ENCODE results near the gene CHST7. TPM values are rescaled to one million over a fixed set of nuclear protein-coding genes. Genes with fewer than 3 reads are reported as not detected.

CHST7 gene
- total RNA-seq, 1 experiment from 2014 or later: 6.1 TPM

DNA sequence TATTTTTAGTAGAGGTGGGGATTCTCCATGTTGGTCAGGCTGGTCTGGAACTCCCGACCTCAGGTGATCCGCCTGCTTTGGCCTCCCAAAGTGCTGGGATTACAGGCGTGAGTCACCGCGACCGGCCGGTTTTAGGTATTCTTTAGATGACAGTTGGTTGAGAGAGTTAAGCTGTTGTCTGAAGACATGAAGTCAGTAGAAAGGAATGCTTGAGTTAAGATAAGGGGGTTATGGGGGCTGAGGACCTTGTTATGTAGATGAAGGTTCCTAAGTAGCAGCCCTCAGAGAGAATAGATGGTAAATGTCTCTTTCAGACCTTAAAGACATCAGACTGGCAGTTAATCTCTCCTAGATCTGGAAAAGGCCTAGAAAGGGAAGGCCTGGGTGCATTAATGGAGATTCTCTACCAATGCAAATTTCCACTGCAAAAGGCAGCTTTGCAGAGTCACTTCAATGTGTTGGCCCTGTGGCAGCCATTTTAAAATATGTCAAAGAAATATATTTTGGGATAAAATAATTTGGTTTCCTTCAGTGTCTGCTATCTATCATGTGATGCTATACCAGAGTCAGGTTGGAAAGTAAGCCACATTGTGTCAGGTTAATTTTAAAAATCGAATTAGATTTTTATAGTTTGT lies 22.0 kb upstream of the CHST7 start:
- Histone ChIP-seq H3K27me3 (ENCODE audit: control insufficient read depth, insufficient read depth, low read length) (no peaks in the 10 kb centered on the region), H3K27ac (ENCODE audit: low read length) (no peak overlapping the region), H3K4me3 (ENCODE audit: low read depth in 2 of 2, low read length in 2 of 2) (no peak overlapping the region), H3K4me1 (ENCODE audit: control insufficient read depth, insufficient read depth, low read length) (peaks cover 12% of the 10 kb centered on the region), H3K9me3 (ENCODE audit: control insufficient read depth, insufficient read depth, low read depth, low read length) (no peaks in the 10 kb centered on the region), H3K36me3 (ENCODE audit: control insufficient read depth, insufficient read depth, low read length) (no peaks in the 10 kb centered on the region; the same call in 1 of the 2 replicates)
- in situ Hi-C loops (cut with HindIII; ENCODE audit: low pct_unique_long_range_greater_than_20kb, low sequenced_read_pairs): no loop called here
- DNase-seq (ENCODE audit: low read depth, low spot score): no peak
- no TSS peak for BruUV-seq (replicated peaks)
- intact Hi-C loops (cut with micrococcal nuclease; ENCODE audit: unreplicated experiment): loop anchor here (10.0 kb wide), 1 partner anchor 243 kb away; no protein-coding TSS in a partner anchor
- ATAC-seq: peak; percentile 50; the same call in 1 of the 2 replicates
- ChIA-PET POLR2A (no interaction called here), CTCF (no interaction called here)
- TF ChIP-seq SIN3A (IDR thresholded peaks at IDR 0.05; ENCODE audit: borderline replicate concordance, insufficient read depth, low read depth, low read length): no peak

- no peak overlapping the region for H3K4me3 ChIP-seq (ENCODE audit: low read depth in 2 of 2, low read length in 2 of 2)
- H3K27me3 ChIP-seq (ENCODE audit: control insufficient read depth, insufficient read depth, low read length): no peaks in the 10 kb centered on the region
- no peak for ATAC-seq
- no TSS peak for BruUV-seq (replicated peaks)
- intact Hi-C loops (cut with micrococcal nuclease; ENCODE audit: unreplicated experiment): loop anchor here (10.0 kb wide), 1 partner anchor 241 kb away; no protein-coding TSS in a partner anchor
- H3K9me3 ChIP-seq (ENCODE audit: control insufficient read depth, insufficient read depth, low read depth, low read length): no peaks in the 10 kb centered on the region
- H3K4me1 ChIP-seq (ENCODE audit: control insufficient read depth, insufficient read depth, low read length): no peaks in the 10 kb centered on the region
- no peaks in the 10 kb centered on the region for H3K36me3 ChIP-seq (ENCODE audit: control insufficient read depth, insufficient read depth, low read length)
- no peak for DNase-seq (ENCODE audit: low read depth, low spot score)
- no peak overlapping the region for H3K27ac ChIP-seq (ENCODE audit: low read length)
- ChIA-PET POLR2A (no interaction called here), CTCF (no interaction called here)
- in situ Hi-C loops (cut with HindIII; ENCODE audit: low pct_unique_long_range_greater_than_20kb, low sequenced_read_pairs): no loop called here
- TF ChIP-seq, protein P1, sequence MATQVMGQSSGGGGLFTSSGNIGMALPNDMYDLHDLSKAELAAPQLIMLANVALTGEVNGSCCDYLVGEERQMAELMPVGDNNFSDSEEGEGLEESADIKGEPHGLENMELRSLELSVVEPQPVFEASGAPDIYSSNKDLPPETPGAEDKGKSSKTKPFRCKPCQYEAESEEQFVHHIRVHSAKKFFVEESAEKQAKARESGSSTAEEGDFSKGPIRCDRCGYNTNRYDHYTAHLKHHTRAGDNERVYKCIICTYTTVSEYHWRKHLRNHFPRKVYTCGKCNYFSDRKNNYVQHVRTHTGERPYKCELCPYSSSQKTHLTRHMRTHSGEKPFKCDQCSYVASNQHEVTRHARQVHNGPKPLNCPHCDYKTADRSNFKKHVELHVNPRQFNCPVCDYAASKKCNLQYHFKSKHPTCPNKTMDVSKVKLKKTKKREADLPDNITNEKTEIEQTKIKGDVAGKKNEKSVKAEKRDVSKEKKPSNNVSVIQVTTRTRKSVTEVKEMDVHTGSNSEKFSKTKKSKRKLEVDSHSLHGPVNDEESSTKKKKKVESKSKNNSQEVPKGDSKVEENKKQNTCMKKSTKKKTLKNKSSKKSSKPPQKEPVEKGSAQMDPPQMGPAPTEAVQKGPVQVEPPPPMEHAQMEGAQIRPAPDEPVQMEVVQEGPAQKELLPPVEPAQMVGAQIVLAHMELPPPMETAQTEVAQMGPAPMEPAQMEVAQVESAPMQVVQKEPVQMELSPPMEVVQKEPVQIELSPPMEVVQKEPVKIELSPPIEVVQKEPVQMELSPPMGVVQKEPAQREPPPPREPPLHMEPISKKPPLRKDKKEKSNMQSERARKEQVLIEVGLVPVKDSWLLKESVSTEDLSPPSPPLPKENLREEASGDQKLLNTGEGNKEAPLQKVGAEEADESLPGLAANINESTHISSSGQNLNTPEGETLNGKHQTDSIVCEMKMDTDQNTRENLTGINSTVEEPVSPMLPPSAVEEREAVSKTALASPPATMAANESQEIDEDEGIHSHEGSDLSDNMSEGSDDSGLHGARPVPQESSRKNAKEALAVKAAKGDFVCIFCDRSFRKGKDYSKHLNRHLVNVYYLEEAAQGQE (IDR thresholded peaks at IDR 0.05; ENCODE audit: insufficient read depth in 1 of 2, low read depth in 2 of 2, low read length in 1 of 2): no peak
- TF ChIP-seq SIN3A (IDR thresholded peaks at IDR 0.05; ENCODE audit: borderline replicate concordance, insufficient read depth, low read depth, low read length) (no peak), TCF7L2 (IDR thresholded peaks at IDR 0.05; ENCODE audit: low read depth, low read length) (no peak), POLR2AphosphoS5 (IDR thresholded peaks at IDR 0.05; ENCODE audit: low read depth, low read length) (no peak)
- TF ChIP-seq, protein P2, sequence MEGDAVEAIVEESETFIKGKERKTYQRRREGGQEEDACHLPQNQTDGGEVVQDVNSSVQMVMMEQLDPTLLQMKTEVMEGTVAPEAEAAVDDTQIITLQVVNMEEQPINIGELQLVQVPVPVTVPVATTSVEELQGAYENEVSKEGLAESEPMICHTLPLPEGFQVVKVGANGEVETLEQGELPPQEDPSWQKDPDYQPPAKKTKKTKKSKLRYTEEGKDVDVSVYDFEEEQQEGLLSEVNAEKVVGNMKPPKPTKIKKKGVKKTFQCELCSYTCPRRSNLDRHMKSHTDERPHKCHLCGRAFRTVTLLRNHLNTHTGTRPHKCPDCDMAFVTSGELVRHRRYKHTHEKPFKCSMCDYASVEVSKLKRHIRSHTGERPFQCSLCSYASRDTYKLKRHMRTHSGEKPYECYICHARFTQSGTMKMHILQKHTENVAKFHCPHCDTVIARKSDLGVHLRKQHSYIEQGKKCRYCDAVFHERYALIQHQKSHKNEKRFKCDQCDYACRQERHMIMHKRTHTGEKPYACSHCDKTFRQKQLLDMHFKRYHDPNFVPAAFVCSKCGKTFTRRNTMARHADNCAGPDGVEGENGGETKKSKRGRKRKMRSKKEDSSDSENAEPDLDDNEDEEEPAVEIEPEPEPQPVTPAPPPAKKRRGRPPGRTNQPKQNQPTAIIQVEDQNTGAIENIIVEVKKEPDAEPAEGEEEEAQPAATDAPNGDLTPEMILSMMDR (IDR thresholded peaks at IDR 0.05): no peak
Observed at GRCh38 chrX:46553935-46554334, 19.6 kb upstream of the CHST7 start.

DNA sequence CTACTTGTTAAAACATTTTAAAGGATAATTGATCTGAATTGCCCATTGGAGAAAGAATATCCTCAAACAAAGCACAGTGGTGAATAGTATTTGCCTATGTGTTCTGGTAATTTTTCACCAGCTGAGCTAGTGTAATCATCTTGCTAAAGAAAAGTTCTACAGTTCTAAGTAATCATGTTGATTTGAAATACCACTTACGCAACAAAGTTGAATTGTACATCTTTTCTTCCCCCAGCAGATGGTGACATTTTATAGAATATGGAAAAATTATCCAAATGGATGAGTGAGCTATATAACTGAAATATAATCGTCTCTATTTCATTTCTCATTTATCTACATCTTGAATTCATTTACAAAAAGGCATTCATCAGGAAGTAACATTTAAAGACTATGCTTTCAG lies 18.6 kb upstream of the CHST7 start:
- H3K27ac ChIP-seq (ENCODE audit: low read length): no peak overlapping the region
- intact Hi-C loops (cut with micrococcal nuclease; ENCODE audit: unreplicated experiment) (loop anchor here (5.0 to 10.0 kb wide), 2 partner anchors 132 to 240 kb away; no protein-coding TSS in a partner anchor), in situ Hi-C loops (cut with HindIII; ENCODE audit: low pct_unique_long_range_greater_than_20kb, low sequenced_read_pairs) (no loop called here)
- ATAC-seq (no peak), DNase-seq (ENCODE audit: low read depth, low spot score) (no peak)
- no peaks in the 10 kb centered on the region for H3K27me3 ChIP-seq (ENCODE audit: control insufficient read depth, insufficient read depth, low read length)
- no peak overlapping the region for H3K4me3 ChIP-seq (ENCODE audit: low read depth in 2 of 2, low read length in 2 of 2)
- ChIA-PET CTCF (interaction anchor here (0.6 to 0.7 kb wide), 2 partner anchors 18 to 100 kb away, joined by 6 read pairs; no protein-coding TSS in a partner anchor), POLR2A (no interaction called here)
- no peaks in the 10 kb centered on the region for H3K9me3 ChIP-seq (ENCODE audit: control insufficient read depth, insufficient read depth, low read depth, low read length)
- no TSS peak for BruUV-seq (replicated peaks)
- no peak for TF ChIP-seq TCF7L2 (IDR thresholded peaks at IDR 0.05; ENCODE audit: low read depth, low read length)
- TF ChIP-seq POLR2AphosphoS5 (IDR thresholded peaks at IDR 0.05; ENCODE audit: low read depth, low read length): no peak
- TF ChIP-seq, protein P2 (IDR thresholded peaks at IDR 0.05): no peak; the same call in 1 of the 2 replicates
- no peak for TF ChIP-seq SIN3A (IDR thresholded peaks at IDR 0.05; ENCODE audit: borderline replicate concordance, insufficient read depth, low read depth, low read length)
- TF ChIP-seq, protein P1 (IDR thresholded peaks at IDR 0.05; ENCODE audit: insufficient read depth in 1 of 2, low read depth in 2 of 2, low read length in 1 of 2): no peak
- H3K36me3 ChIP-seq (ENCODE audit: control insufficient read depth, insufficient read depth, low read length): no peaks in the 10 kb centered on the region
- no peaks in the 10 kb centered on the region for H3K4me1 ChIP-seq (ENCODE audit: control insufficient read depth, insufficient read depth, low read length)
